Esophagus muscularis mucosa (tissue), 4 donors: ENCODE results near the gene AHRR. TPM values are rescaled to one million over a fixed set of nuclear protein-coding genes. Genes with fewer than 3 reads are reported as not detected.

Experiments used
- DNase-seq: peaks from one replicate; pipeline ENCODE4 v3.0.0-alpha.2; 2017; ENCODE audit errors: extremely low spot score
- H3K27ac ChIP-seq, 4 donors: fragments of 200-600 bp; sonication (generic); replicated peaks in 1 of 4; 1 replicate in 3 of 4; 2 replicates in 1 of 4; pipeline ENCODE4 v1.5.1; 2016 to 2019; ENCODE audit warnings: mild to moderate bottlenecking in 1 of 4
- H3K27me3 ChIP-seq, 4 donors: fragments of 200-600 bp; sonication (generic); one replicate each; pipeline versions ENCODE4 v1.5.1 to v1.6.0; 2016 to 2019
- H3K36me3 ChIP-seq, 4 donors: fragments of 200-600 bp; sonication (generic); one replicate each; pipeline ENCODE4 v1.5.1; 2016 to 2019
- H3K4me1 ChIP-seq, 4 donors: fragments of 200-600 bp; sonication (generic); one replicate each; pipeline ENCODE4 v1.5.1; 2016 to 2019
- H3K4me3 ChIP-seq, 4 donors: fragments of 200-600 bp; sonication (generic); 1 replicate in 2 of 4; 2 replicates in 2 of 4; pipeline ENCODE4 v1.5.1; 2016 to 2019; ENCODE audit warnings: mild to moderate bottlenecking in 4 of 4, moderate library complexity in 1 of 4
- H3K9me3 ChIP-seq, 4 donors: fragments of 200-600 bp; sonication (generic); 1 replicate in 3 of 4; 2 replicates in 1 of 4; pipeline ENCODE4 v1.5.1; 2016 to 2019
- EP300 ChIP-seq: sonication (generic); formaldehyde crosslinking; IDR thresholded peaks from one replicate; pipeline ENCODE4 v1.6.1; 2017; ENCODE audit warnings: antibody characterized with exemption
- POLR2A ChIP-seq: fragments of 450-650 bp; IDR thresholded peaks from one replicate; pipeline ENCODE4 v1.6.1; 2017; ENCODE audit warnings: antibody characterized with exemption, moderate library complexity, mild to moderate bottlenecking, low read depth
- POLR2AphosphoS5 ChIP-seq, 2 donors: sonication (generic); formaldehyde crosslinking; IDR thresholded peaks; one replicate each; pipeline ENCODE4 v1.6.1; 2017; ENCODE audit warnings: antibody characterized with exemption in 2 of 2
- WGBS: methylation state at CpG from one replicate; pipeline ENCODE4 v1.1.5; 2018; 5-methylcytosine and 5-hydroxymethylcytosine counted together
- intact Hi-C: fragments of 100-400 bp; cut with DNase I; formaldehyde crosslinking; loops from one replicate; pipeline ENCODE4 v1.15.1; 2023
- total RNA-seq, 4 donors: library from RNA; depleted of rRNA; stranded (reverse); fragments of >200 nt; gene quantifications; one replicate each; pipeline versions ENCODE4 v1.1.0 to v1.2.1, GENCODE V29; 2016
- TF ChIP-seq, protein P1 (sequence below), 3 experiments: fragments of 200-600 bp in 2 of 3; fragments of 450-650 bp in 1 of 3; sonication (generic) in 2 of 3; IDR thresholded peaks; one replicate each; pipeline ENCODE4 v1.5.1; 2017 to 2019; ENCODE audit warnings: antibody characterized with exemption in 3 of 3, mild to moderate bottlenecking in 2 of 3, moderate library complexity in 1 of 3

Gene AHRR
- total RNA-seq, 4 donors from 2014 or later = 0.33 to 5.5 (median 0.86) TPM

DNA sequence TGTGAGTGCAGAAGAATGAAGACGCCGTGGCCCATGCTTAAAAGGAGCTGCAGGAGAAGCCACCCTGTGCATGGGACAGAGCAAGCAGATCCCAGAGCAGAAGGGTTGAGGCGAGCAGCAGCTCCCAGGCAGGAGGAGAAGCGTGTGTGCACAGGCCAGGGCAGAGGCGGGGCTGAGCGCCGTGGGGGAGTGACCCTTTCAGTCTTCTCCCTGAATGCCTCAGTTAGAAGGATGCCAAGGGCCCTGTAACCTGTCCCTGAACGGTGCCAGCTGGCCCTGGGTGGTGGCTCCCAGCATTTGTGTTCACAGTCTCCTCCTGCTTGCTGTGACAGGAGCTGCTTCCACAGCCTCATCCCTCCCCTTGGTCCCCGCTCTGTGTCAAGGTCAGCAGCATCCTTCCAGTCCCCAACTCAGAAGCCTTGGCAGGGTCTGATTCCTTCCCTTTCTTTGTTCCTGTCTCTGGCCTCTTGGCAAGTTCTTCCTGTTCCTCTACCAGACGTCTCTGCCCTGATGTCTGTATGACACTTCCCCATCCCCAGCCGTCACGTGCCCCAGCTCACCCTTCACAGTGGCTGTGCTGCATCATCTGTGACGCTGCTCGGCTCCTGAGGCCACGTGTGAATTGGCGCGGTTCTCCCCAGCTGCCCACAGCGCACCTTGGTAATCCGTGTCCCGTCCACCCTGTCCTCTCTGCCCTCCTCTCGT, 126.7 kb downstream of the AHRR start:
- intact Hi-C loops = loop anchor here (10.0 kb wide), 1 partner anchor 457 kb away; no protein-coding TSS in a partner anchor
- Histone ChIP-seq H3K27me3 (no peaks in the 10 kb centered on the region), H3K4me3 (no peak overlapping the region), H3K9me3 (peaks cover 0 to 17% (median 12%) of the 10 kb centered on the region in 4 donors), H3K4me1 (peaks cover 10 to 32% (median 14%) of the 10 kb centered on the region in 4 donors), H3K36me3 (peaks cover 31 to 77% (median 64%) of the 10 kb centered on the region in 4 donors), H3K27ac (no peak overlapping the region)
- WGBS = 88% methylated on average over 21 of the region's 21 CpGs
- TF ChIP-seq EP300 (no peak), POLR2A (no peak), POLR2AphosphoS5 (IDR thresholded peaks at IDR 0.05) (no peak)
- TF ChIP-seq, protein P1, sequence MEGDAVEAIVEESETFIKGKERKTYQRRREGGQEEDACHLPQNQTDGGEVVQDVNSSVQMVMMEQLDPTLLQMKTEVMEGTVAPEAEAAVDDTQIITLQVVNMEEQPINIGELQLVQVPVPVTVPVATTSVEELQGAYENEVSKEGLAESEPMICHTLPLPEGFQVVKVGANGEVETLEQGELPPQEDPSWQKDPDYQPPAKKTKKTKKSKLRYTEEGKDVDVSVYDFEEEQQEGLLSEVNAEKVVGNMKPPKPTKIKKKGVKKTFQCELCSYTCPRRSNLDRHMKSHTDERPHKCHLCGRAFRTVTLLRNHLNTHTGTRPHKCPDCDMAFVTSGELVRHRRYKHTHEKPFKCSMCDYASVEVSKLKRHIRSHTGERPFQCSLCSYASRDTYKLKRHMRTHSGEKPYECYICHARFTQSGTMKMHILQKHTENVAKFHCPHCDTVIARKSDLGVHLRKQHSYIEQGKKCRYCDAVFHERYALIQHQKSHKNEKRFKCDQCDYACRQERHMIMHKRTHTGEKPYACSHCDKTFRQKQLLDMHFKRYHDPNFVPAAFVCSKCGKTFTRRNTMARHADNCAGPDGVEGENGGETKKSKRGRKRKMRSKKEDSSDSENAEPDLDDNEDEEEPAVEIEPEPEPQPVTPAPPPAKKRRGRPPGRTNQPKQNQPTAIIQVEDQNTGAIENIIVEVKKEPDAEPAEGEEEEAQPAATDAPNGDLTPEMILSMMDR (IDR thresholded peaks at IDR 0.05) = no peak
- no peak for DNase-seq

- no peak overlapping the region for H3K4me3 ChIP-seq
- TF ChIP-seq EP300 = no peak
- TF ChIP-seq, protein P1 (IDR thresholded peaks at IDR 0.05) = no peak
- no peak for TF ChIP-seq POLR2AphosphoS5 (IDR thresholded peaks at IDR 0.05)
- no peak for TF ChIP-seq POLR2A
- H3K36me3 ChIP-seq = peaks cover 36 to 82% (median 69%) of the 10 kb centered on the region in 4 donors
- peaks cover 7 to 27% (median 11%) of the 10 kb centered on the region in 4 donors for H3K4me1 ChIP-seq
- H3K27ac ChIP-seq = no peak overlapping the region
- 90% methylated on average over 12 of the region's 12 CpGs for WGBS
- intact Hi-C loops = loop anchor here (10.0 kb wide), 1 partner anchor 456 kb away; no protein-coding TSS in a partner anchor
- no peaks in the 10 kb centered on the region for H3K27me3 ChIP-seq
- DNase-seq = no peak
- H3K9me3 ChIP-seq = peaks cover 0 to 17% (median 12%) of the 10 kb centered on the region in 4 donors
These were observed 127.2 kb downstream of the AHRR start for GRCh38 chr5:448766-449090.

DNA sequence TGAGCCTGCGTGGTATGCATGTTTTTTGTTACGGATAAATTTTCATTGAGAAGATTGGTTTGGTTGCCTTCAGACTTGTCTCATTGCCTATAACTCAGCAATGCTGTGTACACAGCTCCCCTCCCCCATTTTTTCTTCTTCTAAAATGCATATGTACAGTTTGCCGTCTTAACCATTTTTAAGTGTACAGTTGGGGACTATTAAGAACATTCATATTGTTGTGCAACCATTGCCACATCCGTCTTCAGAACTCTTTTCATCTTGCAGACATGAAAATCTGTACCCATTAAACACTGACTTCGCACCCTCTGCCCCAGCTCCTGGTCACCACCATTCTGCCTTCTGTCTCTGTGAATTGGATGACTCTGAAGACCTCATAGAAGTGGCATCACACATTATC, 127.6 kb downstream of the AHRR start:
- H3K36me3 ChIP-seq = peaks cover 40 to 86% (median 73%) of the 10 kb centered on the region in 4 donors
- H3K27me3 ChIP-seq = no peaks in the 10 kb centered on the region
- WGBS = 93% methylated on average over 5 of the region's 5 CpGs
- intact Hi-C loops = loop anchor here (10.0 kb wide), 1 partner anchor 456 kb away; no protein-coding TSS in a partner anchor
- TF ChIP-seq POLR2A (no peak), EP300 (no peak), POLR2AphosphoS5 (IDR thresholded peaks at IDR 0.05) (no peak)
- TF ChIP-seq, protein P1 (IDR thresholded peaks at IDR 0.05) = no peak
- H3K4me1 ChIP-seq = peaks cover 3 to 23% (median 7%) of the 10 kb centered on the region in 4 donors
- peaks cover 0 to 17% (median 12%) of the 10 kb centered on the region in 4 donors for H3K9me3 ChIP-seq
- no peak overlapping the region for H3K27ac ChIP-seq
- DNase-seq = no peak
- no peak overlapping the region for H3K4me3 ChIP-seq

GRCh38 chr5:451587-452458, 130.3 kb downstream of the AHRR start:
- intact Hi-C loops = no loop called here
- WGBS = 98% methylated on average over 5 of the region's 5 CpGs
- no peak for DNase-seq
- TF ChIP-seq POLR2A = no peak
- TF ChIP-seq, protein P1 (IDR thresholded peaks at IDR 0.05) = no peak
- no peak for TF ChIP-seq POLR2AphosphoS5 (IDR thresholded peaks at IDR 0.05)
- TF ChIP-seq EP300 = no peak
- Histone ChIP-seq H3K9me3 (peaks cover 0 to 17% (median 12%) of the 10 kb centered on the region in 4 donors), H3K4me1 (peaks cover 0 to 6% (median 0%) of the 10 kb centered on the region in 4 donors), H3K27me3 (no peaks in the 10 kb centered on the region), H3K27ac (no peak overlapping the region), H3K36me3 (peaks cover 44 to 97% (median 90%) of the 10 kb centered on the region in 4 donors), H3K4me3 (no peak overlapping the region)
